WTC11 (cell line): ENCODE measurements around the gene RIC1.

Experiments
- ETV6 ChIP-seq: sonication (generic); formaldehyde crosslinking; IDR thresholded peaks from 2 replicates; pipeline ENCODE4 v1.8.1; 2022; ENCODE audit warnings: mild to moderate bottlenecking, missing genetic modification reagents
- ZNF423 ChIP-seq: fragments of 250-450 bp; sonication (Bioruptor Pico); IDR thresholded peaks from 2 replicates; pipeline ENCODE4 v2.1.2; 2022; ENCODE audit warnings: mild to moderate bottlenecking, moderate library complexity
- ZNF671 ChIP-seq: fragments of 250-450 bp; sonication (Bioruptor Pico); IDR thresholded peaks from 2 replicates; pipeline ENCODE4 v1.8.0; 2021; ENCODE audit warnings: mild to moderate bottlenecking
- TF ChIP-seq, protein P1 (sequence below): fragments of 200-600 bp; IDR thresholded peaks from 2 replicates; pipeline ENCODE4 v1.8.0; 2022; ENCODE audit warnings: antibody characterized with exemption
- TF ChIP-seq, protein P2 (sequence below): sonication (generic); formaldehyde crosslinking; IDR thresholded peaks from 2 replicates; pipeline ENCODE4 v1.8.1; 2023; ENCODE audit warnings: mild to moderate bottlenecking, missing genetic modification reagents
- TF ChIP-seq, protein P3 (sequence below): sonication (generic); formaldehyde crosslinking; IDR thresholded peaks from 2 replicates; pipeline ENCODE4 v1.8.1; 2022; ENCODE audit warnings: low read depth, missing genetic modification reagents, borderline replicate concordance
- TF ChIP-seq, protein P4 (sequence below): fragments of 250-450 bp; sonication (Bioruptor Pico); IDR thresholded peaks from 2 replicates; pipeline ENCODE4 v1.9.0; 2021; ENCODE audit warnings: mild to moderate bottlenecking
- TF ChIP-seq, protein P5 (sequence below): sonication (generic); formaldehyde crosslinking; IDR thresholded peaks from 2 replicates; pipeline ENCODE4 v1.8.1; 2023; ENCODE audit warnings: mild to moderate bottlenecking, missing genetic modification reagents, moderate library complexity
- TF ChIP-seq, protein P6 (sequence below): sonication (generic); formaldehyde crosslinking; IDR thresholded peaks from 2 replicates; pipeline ENCODE4 v1.8.1; 2023; ENCODE audit warnings: mild to moderate bottlenecking, moderate library complexity, missing genetic modification reagents

DNA sequence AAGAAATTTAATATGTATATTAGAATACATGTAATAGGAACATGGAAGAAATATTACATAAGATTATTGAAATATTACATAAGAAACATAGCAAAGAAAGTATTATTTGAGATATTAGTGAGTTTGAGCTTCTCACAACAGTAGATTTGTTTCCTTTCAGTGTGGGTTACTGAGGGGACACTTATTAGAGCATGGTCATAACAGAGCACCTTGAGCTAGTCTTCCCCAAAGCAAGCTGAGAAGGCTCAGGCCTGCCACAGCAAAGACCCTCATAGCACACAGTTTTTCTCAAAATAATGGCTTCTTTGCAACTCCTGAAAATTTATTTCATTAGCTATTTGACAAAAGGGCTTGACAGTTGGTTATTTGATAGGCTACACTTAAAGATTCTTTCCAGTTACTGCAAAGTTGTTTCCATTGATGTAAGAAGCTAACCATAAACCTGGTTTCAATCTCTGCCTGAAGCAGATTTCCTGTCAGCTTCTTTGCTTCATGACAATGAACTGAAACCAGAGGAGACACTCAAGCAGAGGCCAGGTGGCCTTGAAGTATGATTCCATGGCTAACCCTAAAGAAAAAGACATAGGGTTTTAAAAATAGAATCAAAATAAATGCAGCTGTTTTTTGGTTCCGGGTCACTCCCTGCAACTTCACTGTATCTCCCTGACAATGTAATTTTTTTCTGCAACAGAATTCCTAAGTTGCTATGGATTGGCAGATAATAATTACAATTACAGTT, 135.4 kb downstream of the RIC1 start:
- TF ChIP-seq, protein P1, sequence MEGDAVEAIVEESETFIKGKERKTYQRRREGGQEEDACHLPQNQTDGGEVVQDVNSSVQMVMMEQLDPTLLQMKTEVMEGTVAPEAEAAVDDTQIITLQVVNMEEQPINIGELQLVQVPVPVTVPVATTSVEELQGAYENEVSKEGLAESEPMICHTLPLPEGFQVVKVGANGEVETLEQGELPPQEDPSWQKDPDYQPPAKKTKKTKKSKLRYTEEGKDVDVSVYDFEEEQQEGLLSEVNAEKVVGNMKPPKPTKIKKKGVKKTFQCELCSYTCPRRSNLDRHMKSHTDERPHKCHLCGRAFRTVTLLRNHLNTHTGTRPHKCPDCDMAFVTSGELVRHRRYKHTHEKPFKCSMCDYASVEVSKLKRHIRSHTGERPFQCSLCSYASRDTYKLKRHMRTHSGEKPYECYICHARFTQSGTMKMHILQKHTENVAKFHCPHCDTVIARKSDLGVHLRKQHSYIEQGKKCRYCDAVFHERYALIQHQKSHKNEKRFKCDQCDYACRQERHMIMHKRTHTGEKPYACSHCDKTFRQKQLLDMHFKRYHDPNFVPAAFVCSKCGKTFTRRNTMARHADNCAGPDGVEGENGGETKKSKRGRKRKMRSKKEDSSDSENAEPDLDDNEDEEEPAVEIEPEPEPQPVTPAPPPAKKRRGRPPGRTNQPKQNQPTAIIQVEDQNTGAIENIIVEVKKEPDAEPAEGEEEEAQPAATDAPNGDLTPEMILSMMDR: no peak
- TF ChIP-seq, protein P2, sequence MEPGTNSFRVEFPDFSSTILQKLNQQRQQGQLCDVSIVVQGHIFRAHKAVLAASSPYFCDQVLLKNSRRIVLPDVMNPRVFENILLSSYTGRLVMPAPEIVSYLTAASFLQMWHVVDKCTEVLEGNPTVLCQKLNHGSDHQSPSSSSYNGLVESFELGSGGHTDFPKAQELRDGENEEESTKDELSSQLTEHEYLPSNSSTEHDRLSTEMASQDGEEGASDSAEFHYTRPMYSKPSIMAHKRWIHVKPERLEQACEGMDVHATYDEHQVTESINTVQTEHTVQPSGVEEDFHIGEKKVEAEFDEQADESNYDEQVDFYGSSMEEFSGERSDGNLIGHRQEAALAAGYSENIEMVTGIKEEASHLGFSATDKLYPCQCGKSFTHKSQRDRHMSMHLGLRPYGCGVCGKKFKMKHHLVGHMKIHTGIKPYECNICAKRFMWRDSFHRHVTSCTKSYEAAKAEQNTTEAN (CRISPR knock-in tag): no peak
- TF ChIP-seq ZNF423 (CRISPR knock-in tag) (no peak), ETV6 (CRISPR knock-in tag) (no peak), ZNF671 (no peak)
- TF ChIP-seq, protein P3, sequence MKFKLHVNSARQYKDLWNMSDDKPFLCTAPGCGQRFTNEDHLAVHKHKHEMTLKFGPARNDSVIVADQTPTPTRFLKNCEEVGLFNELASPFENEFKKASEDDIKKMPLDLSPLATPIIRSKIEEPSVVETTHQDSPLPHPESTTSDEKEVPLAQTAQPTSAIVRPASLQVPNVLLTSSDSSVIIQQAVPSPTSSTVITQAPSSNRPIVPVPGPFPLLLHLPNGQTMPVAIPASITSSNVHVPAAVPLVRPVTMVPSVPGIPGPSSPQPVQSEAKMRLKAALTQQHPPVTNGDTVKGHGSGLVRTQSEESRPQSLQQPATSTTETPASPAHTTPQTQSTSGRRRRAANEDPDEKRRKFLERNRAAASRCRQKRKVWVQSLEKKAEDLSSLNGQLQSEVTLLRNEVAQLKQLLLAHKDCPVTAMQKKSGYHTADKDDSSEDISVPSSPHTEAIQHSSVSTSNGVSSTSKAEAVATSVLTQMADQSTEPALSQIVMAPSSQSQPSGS (CRISPR knock-in tag): no peak
- TF ChIP-seq, protein P4, sequence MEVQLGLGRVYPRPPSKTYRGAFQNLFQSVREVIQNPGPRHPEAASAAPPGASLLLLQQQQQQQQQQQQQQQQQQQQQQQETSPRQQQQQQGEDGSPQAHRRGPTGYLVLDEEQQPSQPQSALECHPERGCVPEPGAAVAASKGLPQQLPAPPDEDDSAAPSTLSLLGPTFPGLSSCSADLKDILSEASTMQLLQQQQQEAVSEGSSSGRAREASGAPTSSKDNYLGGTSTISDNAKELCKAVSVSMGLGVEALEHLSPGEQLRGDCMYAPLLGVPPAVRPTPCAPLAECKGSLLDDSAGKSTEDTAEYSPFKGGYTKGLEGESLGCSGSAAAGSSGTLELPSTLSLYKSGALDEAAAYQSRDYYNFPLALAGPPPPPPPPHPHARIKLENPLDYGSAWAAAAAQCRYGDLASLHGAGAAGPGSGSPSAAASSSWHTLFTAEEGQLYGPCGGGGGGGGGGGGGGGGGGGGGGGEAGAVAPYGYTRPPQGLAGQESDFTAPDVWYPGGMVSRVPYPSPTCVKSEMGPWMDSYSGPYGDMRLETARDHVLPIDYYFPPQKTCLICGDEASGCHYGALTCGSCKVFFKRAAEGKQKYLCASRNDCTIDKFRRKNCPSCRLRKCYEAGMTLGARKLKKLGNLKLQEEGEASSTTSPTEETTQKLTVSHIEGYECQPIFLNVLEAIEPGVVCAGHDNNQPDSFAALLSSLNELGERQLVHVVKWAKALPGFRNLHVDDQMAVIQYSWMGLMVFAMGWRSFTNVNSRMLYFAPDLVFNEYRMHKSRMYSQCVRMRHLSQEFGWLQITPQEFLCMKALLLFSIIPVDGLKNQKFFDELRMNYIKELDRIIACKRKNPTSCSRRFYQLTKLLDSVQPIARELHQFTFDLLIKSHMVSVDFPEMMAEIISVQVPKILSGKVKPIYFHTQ: no peak
- TF ChIP-seq, protein P5, sequence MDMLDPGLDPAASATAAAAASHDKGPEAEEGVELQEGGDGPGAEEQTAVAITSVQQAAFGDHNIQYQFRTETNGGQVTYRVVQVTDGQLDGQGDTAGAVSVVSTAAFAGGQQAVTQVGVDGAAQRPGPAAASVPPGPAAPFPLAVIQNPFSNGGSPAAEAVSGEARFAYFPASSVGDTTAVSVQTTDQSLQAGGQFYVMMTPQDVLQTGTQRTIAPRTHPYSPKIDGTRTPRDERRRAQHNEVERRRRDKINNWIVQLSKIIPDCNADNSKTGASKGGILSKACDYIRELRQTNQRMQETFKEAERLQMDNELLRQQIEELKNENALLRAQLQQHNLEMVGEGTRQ (CRISPR knock-in tag): no peak
- TF ChIP-seq, protein P6, sequence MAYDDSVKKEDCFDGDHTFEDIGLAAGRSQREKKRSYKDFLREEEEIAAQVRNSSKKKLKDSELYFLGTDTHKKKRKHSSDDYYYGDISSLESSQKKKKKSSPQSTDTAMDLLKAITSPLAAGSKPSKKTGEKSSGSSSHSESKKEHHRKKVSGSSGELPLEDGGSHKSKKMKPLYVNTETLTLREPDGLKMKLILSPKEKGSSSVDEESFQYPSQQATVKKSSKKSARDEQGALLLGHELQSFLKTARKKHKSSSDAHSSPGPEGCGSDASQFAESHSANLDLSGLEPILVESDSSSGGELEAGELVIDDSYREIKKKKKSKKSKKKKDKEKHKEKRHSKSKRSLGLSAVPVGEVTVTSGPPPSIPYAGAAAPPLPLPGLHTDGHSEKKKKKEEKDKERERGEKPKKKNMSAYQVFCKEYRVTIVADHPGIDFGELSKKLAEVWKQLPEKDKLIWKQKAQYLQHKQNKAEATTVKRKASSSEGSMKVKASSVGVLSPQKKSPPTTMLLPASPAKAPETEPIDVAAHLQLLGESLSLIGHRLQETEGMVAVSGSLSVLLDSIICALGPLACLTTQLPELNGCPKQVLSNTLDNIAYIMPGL (CRISPR knock-in tag): no peak
